NCI-H128 (cell line): ENCODE measurements around the gene KIAA1671.

Experiments used
- DNase-seq: peaks from one replicate; lab custom pipeline; 2025; ENCODE audit not compliant: unreplicated experiment; lab: John Stamatoyannopoulos, UW

KIAA1671 gene

DNA sequence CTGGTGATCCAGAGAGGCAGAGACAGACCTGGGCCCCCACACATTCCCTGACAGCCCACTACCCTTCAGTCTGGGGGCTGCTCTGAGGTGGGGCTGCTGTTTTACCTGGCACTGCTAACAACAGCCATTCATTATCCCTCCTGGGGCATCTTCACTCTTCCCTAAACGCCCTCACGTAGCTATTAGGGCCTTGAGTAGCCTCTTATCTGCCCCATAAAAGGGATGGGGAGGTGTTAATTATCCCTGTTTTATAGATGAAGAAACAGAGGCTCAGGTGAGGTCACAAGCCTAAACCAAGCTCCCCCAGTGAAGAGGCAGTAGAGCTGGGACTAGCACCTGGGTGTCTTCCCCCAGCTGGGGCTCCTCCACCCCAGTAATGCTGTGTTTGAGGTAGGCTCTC is 79.5 kb downstream of the KIAA1671 start:
- DNase-seq = no peak

DNA sequence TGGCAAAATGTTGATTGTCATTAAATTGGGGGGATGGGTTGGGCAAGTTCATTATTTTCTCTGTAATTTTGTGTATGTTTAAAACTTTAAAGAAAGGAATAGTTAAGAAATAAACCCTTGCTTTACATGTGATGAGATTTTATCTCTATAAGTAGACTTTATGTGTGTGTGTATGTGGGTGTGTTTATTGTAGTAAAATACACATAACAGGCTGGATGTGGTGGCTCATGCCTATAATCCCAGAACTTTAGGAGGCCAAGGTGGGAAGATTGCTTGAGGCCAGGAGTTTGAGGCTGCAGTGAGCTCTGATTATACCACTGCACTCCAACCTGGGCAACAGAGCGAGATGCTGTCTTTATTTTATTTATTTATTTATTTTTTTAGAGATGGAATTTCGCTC is 83.2 kb downstream of the KIAA1671 start:
- no peak for DNase-seq

DNA sequence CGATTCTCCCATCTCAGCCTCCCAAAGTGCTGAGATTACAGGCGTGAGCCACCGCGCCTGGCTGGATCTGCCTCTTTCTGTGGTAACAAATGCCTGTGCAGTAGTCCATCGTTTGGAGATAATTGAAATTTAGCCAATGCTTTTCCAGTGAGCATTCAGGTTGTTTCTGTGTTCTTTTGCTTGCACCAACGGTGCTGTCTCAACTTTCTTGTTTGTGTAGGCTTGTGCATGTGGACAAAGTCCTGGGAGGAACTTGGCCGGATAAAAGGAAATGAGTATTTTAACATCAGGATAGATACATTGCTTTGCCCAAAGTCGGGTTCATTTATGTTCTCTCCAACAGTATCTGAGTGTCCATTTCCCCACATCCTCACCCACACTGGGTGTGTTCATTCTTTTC is 85.7 kb downstream of the KIAA1671 start:
- DNase-seq = no peak

DNA sequence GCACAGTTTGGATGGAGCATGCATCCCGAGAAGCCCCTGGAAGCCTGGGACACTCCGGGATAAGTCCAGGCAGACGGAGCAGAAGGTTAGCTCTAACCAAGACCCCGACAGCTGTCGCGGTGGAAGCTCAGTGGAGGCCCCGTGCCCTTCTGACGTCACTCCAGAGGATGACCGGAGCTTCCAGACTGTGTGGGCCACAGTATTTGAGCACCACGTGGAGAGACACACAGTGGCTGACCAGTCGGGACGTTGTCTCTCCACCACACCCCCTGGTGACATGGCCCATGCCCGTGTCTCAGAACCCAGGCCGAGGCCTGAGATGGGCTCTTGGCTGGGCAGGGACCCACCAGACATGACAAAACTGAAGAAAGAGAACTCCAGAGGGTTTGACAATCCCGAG is 86.3 kb downstream of the KIAA1671 start:
- DNase-seq = no peak

DNA sequence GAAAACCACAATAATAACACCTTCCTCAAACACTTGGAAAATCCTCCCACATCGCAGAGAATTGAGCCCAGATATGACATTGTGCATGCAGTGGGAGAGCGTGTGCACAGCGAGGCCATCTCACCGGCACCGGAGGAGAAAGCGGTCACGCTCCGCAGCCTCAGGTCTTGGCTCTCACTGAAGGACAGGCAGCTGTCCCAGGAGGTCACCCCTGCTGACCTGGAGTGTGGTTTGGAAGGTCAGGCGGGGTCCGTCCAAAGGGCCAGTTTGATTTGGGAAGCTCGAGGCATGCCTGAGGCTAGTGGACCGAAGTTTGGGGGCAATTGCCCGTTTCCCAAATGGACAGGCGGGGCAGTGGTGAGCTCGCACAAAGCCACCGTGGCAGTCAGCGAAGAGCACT is 86.7 kb downstream of the KIAA1671 start:
- DNase-seq = no peak

DNA sequence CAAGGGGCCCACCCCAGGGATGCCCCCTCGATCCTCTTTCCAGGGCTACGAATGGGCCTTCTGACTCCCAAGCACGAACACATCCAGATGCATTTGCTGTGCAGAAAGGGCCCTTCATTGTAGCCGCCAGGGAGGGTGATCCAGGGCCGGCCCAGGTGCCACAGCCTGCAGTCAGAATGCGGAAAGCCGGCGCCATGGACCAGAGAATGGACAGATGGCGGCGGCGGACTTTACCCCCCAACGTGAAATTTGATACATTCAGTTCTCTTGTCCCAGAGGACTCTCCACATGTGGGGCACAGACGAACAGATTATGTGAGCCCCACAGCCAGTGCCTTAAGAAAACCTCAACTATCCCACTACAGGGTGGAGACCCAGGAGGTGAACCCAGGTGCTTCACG is 87.2 kb downstream of the KIAA1671 start:
- DNase-seq = no peak

DNA sequence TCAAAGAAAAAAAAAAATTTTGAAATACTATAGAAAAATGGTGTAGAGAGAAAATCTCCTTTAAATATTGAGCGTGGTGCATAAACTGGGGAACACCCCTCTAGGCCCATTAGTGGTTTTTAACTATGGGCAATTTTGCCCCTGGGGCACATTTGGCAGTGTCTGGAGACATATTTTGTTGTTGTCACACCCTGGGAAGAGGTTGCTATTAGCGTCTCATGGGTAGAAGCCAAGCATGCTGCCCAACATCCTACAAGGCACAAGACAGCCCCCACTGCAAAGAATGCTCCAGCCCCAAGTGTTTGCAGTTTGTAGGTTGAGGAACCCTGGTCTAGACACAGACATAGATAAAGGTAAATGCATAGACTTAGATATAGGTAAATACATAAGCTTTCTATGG is 92.6 kb downstream of the KIAA1671 start:
- DNase-seq = no peak

DNA sequence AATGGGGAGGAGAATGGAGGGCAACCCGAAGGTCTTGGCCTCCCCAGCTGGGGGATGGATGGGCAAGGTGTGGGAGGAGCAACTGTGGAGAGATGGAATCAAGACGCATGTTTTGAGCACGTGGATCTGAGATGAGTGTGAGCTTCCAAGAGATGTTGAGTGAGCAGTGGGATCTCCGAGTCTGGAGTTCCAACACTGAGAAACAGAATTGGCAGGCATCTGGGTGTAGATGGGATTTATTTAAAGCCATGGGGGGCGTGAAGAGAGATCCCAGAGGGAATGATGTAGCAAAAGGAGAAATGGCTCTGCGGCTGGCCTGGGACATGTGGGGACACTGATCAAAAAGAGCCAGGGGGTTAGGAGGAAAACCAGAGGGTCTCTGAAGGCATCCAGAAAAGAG is 95.6 kb downstream of the KIAA1671 start:
- no peak for DNase-seq

DNA sequence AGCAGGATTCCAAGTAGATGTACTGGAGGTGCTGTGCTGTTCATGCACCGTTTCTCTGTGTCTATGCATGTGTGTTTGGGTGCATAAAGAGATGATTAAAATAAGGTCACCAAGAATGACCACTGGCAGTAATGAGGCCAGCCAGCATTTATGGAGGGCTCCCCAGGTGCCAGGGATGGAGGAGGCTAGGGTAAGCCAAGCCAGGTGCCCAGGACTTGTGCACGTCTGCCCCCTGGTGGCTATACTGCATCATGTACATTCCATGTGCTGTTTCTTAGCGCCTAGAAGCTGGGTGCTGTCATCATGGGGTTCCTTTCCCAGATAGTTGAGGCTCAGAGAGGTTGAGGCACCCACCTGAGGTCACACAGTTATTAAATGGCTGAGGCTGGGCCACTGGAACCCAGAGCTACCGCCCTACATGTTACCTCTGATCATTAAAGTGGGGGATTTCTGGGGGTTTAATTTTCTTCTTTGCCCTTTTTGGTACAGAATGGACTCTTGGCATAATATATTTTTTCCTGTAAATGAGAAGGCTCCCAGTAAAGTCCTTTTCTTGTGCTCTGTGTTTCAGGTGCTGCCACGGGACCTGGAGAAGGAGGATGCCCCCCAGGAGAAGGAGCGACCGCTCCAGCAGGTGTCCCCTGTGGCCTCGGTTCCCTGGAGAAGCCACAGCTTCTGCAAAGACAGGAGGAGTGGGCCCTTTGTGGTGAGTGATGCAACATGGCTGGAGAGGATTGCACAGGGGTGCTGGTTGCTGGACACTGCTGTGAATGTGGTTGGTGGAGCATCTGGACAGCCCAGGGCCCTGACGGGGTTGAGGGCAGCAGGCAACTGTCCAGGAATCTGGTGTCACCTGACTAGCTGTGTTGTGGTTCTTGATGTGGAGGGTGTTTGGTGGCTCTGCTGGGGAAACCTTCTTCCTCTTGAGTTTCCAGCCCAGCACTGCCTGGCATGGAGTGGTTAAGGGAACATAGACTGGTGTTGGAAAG is 96.4 kb downstream of the KIAA1671 start:
- DNase-seq = no peak

DNA sequence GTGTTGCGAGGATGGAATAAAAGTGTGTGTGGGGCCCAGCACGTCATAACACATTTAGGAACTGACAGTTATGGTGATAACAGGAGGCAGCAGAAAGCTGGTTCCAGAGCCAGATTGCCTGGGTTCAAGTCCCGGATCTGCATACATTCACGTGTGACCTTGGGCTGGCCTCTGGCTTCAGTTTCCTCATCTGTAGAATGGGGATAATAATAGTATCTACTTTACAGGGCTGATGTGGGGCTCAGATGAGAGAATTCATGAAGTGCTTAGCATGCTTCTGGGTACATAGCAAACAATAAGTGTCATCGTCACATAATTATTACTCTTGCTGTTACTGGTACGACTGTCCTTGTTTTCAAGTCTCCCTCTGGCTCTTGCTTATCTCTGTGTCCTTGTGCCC is 97.3 kb downstream of the KIAA1671 start:
- DNase-seq = no peak

DNA sequence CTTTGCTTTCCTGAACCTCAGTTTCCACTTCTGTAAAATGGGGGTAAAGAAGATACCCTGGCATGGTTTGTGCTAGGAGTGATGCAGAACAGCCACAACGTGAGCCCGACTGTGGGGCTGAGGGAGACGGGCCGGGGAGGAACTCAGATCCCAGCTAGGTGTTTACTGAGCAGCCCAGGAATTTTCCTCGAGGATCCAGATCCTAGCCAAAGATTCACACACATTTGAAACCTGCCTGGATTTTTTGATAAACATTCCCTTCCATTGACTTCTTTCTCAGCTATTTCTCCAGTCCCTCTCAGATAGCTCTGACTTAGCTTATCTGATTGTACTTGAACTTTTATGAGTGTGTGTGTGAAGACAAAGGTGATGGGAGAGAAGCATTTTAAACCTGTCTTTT is 98.0 kb downstream of the KIAA1671 start:
- DNase-seq = no peak

DNA sequence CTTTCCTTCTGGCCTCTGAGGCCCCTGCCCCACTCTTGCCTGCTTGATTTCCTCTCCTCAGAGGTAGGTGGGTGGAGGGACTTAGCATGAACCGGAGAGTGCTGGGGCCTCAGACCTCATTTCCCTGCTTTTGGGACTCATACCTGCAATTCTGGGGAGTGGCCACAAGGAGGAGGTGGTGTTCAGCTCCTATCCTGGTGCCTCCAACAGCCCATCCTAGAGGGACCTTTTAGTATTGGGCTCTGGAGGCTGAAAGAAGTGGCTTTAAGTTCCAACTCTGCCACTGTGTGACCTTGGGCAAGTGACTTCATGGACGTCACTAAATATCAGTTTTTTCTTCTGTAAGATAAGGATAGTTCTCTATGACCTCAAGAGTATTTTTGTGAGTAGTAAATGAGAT is 98.6 kb downstream of the KIAA1671 start:
- DNase-seq = no peak

DNA sequence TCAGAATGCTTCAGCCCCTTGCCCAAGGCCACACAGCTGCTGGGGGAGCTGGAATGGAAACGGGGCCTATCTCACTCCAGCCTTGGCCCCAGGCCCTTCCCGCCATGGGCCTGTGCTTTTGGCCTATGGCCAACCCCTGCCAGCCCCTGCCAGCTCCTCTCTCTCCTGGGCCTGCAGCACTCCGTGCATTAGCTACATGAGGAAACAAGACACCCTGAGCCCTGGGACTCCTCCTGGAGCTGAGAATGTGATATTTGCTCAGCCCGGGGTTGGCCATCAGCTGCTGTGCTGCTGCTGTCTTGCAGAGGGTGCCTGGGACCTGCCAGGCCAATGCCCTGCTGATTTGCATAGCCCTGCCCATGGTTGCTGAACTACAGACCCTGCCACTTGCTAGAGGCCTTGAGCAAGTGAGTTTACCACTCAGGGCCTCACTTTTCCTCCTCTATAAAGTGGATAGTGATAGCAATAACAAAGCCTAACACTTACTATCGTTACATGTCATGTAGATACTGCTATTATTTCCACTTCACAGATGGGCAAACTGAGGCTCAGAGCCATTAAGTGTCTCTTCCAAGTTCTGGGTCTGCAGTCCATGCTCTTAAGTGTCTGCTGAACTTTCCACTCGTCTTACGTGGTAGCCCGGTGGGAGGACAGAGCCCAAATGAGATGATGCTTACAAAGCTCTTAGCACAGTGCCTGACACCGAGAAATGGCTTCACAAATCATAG is 99.6 kb downstream of the KIAA1671 start:
- peak; percentile 19 for DNase-seq

DNA sequence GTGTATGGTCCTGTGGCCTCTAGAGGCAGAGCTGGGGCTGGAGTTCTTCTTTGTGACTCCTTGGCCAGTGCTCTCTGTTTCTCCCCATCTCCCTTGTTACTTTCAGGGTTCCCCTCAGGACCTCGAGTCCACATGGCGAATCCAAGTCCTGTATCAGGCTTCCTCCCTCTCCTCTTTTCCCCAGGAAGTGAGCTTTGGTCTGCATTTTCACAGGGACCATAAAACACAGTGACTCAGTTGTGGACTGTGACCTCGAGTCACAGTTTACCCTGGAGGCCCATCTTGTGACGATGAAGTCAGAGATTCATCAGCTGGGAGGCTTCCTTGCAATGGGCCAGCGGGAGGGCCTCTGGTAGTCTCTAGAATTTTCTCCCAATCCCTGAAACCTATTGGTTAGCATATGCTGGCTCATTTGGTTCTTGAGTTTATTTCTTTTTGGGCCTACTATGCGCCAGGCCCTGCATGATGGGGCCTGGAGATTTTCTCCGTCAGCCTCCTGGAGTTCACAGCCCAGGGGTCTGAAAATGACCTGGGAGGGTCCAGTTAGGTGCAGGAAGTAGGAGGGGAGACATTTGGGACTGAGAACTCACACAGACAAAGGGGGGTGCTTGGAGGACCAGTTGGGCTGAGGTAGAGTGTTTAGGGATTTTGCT is 100.8 kb downstream of the KIAA1671 start:
- DNase-seq = no peak

DNA sequence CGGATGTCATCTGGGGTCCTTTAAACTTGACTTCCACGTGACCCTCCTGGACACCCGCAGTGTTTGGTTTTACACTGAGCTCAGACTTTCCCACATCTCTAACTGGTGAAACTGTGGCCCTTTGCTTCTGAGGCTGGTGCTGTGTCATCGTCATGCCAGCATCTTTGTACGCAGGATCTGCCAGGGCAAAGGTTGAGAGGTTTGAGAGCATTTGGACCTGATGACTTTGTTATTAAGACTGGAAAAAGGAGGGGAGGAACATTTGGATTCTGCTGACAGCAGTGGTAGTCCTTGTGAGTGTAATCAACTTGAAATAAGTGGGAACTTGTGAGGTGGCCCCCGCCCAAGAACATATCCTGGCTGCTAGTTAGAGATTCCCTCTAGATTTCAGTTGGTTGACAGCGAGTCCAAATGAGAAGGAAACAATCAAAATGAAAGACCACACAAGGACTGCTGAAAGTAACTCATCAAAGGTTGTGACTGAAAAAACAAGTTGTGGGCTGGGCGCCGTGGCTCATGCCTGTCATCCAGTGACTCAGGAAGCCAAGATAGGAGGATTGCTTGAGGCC is 102.5 kb downstream of the KIAA1671 start:
- DNase-seq = no peak

DNA sequence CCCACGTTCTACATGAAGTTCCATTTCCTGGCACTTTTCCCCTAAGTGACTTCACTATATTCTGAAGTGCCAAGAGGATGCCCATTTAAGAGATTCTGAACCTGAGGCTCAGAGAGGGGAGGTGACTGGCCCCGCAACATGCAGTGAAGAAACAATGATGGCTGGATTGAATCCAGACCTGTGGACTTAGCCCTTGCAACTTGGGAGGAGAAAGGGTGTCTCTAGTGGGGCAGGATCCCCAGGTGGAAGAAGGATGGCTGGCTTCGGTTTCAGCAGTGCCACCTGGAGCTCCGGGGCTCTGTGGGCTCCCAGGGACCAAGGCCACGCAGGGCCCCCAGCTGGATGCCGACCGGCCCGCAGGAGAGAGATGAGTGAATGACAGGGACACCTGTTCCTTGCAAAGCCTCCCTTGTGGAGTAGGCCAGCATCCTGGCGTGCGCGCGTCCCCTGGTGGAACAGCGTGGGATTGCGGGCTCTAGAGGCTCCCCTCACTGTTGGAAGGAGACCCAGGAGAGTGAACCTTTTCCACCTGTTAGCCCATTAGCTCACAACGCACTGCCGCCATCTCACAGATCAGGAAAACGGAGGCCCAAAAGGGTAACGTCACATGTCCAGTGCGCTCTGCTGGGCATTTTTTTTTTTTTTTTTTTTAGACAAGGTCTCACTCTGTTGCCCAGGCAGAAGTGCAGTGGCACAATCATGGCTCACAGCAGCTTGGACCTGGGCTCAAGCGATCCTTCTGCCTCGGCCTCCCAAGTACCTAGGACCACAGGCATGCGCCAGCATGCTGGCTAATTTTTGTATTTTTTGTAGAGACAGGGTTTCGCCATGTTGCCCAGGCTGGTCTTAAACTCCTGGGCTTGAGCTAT is 104.7 kb downstream of the KIAA1671 start:
- DNase-seq = peak; percentile 26

DNA sequence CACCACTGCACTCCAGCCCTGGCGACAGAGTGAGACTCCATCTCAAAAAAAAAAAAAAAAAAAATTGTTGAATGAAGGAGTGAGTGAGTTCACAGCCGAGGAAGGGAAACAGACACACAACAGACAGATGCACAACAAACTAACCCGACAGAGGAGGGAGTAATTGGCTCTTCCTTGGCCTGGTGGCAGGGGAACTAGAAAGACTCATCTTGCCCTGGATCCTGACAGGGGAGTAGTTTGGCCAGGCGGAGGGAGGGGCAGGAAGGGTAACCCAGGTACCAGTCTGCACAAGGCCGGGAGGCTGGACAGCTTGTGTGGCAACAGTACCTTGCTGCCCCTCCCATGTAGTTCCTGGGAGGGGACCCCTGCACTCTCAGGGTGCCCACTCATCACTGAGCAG is 106.9 kb downstream of the KIAA1671 start:
- no peak for DNase-seq

DNA sequence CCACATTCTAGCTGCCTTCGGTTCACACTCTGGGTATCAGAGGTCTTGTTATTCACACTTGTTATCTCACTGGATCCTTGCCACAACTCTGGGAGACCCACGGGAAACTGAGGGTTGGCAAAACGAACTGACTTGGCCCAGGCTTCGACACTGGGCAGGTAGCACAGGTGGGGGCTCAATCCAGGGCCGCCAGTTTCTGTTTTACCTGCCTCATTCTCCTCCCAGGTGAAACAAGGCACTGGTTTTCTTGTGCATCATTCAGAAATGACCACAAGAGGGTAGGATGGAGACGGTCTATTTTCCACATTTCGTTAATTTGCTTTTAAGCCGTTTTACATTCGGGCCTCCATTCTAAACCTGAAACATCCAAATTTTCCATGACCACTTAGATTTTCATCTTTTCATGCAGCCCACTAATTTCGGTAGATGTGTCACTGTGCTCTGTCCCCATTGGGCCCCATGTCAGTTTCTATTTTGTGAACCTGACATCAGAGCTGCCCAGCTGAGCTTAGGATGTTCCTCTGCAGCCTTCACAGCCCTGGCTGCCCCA is 108.1 kb downstream of the KIAA1671 start:
- no peak for DNase-seq

DNA sequence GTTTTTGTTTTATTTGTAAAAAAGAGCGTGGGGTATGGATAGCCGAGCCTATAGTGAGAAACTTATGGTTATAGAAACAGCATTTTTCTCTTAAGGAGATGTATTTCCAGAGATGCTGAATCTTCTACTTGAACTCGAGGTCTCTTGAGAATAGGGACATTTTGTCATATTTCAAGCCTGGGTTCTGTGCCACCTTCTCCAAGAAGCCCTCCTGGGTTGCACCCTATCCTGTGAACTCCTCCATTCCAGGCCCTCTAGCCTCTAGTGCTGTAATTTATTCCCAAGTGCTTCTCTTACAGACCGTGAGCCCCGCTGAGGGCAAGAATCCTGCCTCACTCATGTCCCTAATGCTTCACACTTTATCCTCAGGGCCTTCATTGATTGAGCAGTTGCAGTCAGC is 108.6 kb downstream of the KIAA1671 start:
- no peak for DNase-seq
